HL-60 (cell line): ENCODE results near the gene TRAK2.

Source experiments
- POLR2AphosphoS5 ChIP-seq: IDR thresholded peaks from 2 replicates; pipeline ENCODE4 v1.6.1; 2012; ENCODE audit warnings: low read depth
- SPI1 ChIP-seq: IDR thresholded peaks from 2 replicates; pipeline ENCODE4 v1.6.1; 2012; ENCODE audit warnings: low read depth, mild to moderate bottlenecking, borderline replicate concordance
- TF ChIP-seq, protein P1 (sequence below): IDR thresholded peaks from one replicate; pipeline ENCODE4 v1.5.1; 2011; ENCODE audit warnings: low read length, control low read depth, inconsistent platforms; ENCODE audit not compliant: insufficient read depth
- TF ChIP-seq, protein P2 (sequence below): IDR thresholded peaks from 2 replicates; pipeline ENCODE4 v1.6.1; 2012; ENCODE audit warnings: low read depth; ENCODE audit not compliant: insufficient replicate concordance

DNA sequence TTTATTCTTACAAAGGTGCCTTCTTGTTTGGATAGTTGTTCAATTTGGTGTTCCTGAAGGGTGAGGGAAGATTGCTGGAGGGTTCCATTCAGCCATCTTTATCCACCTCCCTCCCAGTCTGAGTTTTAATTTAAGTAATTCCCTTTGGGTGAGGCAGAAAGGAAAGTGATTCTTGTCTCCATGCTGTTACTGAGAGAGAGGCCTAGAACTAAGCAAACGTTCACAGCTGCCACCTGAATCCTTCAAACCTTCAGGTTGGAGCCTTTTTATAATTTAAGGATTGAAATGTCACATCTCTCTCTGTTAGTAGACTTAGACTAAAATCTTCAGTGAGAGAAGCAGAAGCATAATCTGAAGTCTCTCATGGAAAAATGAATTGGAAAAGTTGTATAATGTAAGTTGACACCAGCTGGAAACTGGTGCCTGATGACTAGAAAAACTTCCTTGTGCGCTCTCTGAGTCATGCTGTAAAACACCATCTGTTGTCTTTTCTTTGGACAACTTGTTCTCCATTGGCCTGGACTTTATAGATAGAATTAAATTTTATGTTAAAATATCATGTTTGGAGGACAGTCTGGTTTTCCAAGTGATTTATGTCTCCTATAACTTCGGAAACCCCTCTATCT, 14.9 kb upstream of the TRAK2 start:
- TF ChIP-seq, protein P1, sequence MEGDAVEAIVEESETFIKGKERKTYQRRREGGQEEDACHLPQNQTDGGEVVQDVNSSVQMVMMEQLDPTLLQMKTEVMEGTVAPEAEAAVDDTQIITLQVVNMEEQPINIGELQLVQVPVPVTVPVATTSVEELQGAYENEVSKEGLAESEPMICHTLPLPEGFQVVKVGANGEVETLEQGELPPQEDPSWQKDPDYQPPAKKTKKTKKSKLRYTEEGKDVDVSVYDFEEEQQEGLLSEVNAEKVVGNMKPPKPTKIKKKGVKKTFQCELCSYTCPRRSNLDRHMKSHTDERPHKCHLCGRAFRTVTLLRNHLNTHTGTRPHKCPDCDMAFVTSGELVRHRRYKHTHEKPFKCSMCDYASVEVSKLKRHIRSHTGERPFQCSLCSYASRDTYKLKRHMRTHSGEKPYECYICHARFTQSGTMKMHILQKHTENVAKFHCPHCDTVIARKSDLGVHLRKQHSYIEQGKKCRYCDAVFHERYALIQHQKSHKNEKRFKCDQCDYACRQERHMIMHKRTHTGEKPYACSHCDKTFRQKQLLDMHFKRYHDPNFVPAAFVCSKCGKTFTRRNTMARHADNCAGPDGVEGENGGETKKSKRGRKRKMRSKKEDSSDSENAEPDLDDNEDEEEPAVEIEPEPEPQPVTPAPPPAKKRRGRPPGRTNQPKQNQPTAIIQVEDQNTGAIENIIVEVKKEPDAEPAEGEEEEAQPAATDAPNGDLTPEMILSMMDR = no peak
- no peak for TF ChIP-seq SPI1
- no peak for TF ChIP-seq POLR2AphosphoS5
- TF ChIP-seq, protein P2, sequence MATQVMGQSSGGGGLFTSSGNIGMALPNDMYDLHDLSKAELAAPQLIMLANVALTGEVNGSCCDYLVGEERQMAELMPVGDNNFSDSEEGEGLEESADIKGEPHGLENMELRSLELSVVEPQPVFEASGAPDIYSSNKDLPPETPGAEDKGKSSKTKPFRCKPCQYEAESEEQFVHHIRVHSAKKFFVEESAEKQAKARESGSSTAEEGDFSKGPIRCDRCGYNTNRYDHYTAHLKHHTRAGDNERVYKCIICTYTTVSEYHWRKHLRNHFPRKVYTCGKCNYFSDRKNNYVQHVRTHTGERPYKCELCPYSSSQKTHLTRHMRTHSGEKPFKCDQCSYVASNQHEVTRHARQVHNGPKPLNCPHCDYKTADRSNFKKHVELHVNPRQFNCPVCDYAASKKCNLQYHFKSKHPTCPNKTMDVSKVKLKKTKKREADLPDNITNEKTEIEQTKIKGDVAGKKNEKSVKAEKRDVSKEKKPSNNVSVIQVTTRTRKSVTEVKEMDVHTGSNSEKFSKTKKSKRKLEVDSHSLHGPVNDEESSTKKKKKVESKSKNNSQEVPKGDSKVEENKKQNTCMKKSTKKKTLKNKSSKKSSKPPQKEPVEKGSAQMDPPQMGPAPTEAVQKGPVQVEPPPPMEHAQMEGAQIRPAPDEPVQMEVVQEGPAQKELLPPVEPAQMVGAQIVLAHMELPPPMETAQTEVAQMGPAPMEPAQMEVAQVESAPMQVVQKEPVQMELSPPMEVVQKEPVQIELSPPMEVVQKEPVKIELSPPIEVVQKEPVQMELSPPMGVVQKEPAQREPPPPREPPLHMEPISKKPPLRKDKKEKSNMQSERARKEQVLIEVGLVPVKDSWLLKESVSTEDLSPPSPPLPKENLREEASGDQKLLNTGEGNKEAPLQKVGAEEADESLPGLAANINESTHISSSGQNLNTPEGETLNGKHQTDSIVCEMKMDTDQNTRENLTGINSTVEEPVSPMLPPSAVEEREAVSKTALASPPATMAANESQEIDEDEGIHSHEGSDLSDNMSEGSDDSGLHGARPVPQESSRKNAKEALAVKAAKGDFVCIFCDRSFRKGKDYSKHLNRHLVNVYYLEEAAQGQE = no peak
